NCI-H748 (cell line): ENCODE measurements around the gene HESX1.

Experiments used
- DNase-seq: peaks from one replicate; lab custom pipeline; 2025; ENCODE audit not compliant: unreplicated experiment; lab: John Stamatoyannopoulos, UW

Gene HESX1

GRCh38 chr3:57169108-57169507, 30.7 kb downstream of the HESX1 start:
- no peak for DNase-seq

GRCh38 chr3:57168151-57168550, 31.6 kb downstream of the HESX1 start:
- DNase-seq: no peak

GRCh38 chr3:57166660-57167059, 33.1 kb downstream of the HESX1 start:
- no peak for DNase-seq

DNA sequence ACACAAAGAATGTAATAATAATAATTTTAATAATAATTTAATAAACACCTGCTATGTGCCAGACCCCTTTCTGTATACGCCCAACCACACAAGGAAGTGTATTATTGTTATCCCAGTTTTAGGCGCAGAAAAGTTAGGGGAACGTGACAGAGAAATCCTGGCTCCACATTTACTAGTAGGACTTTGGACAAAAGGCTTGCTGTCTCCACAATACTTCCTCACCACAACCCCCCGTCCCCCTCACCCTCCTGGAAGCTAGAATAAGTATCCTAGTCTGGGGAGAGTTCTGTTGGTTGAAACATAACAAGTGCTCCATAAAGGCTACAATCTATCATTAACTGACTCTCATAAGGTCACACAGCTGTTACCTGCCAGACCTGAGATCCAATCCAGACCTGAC, 34.1 kb downstream of the HESX1 start:
- no peak for DNase-seq

DNA sequence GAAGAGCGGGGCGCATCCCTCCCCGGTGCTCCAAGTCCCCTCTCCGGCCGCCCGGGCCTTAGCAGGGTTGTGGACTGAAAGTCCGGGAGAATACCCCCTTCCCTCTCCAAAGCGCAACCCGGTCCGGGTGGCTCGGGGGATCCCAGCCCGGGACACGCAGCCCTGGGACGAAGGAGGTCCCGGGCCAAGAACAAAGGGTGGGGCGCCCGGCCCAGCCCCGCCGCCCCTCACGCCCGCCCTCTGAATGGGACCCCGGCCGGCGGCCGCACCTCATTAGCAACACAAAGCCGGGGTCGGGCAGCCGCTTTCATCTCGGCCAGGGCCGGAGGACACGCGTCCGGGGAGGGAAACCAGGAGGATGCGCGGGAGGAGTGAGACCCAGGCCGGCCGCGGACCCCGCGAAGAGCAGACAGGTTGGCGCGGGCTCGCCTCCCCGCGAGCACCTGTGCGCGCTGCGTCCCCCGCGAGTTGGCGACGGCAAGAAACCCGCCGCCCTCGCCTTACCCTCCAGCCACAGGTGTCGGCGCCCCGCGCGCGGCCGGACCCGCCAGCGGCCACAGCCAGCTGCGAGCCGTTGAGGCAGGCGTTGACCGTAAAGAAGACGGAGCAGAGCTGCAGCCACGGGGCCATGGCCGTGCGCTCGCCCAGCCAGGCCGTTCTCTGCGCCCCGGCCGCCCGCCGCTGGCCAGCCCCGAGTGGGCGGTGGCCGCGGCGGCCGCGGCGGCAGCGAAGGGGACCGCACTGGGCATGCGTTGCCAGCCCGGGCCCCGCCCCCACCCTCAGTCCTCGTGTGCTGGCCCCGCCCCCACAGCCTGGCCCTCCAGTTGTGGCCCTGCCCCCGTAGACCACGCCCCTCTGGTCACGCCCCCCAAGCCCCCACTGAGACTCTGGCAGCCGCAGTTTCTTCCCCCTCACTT, 34.9 kb downstream of the HESX1 start, which contains the start of gene IL17RD:
Gene IL17RD, minus strand, starts transcription at position 697 of the 917 bp plus-strand sequence. Its CDS starts 67 bp downstream, at position 630.
- DNase-seq: peak; percentile 81

- peak; percentile 22 for DNase-seq
Observed at GRCh38 chr3:57164217-57164656, 35.5 kb downstream of the HESX1 start.

DNA sequence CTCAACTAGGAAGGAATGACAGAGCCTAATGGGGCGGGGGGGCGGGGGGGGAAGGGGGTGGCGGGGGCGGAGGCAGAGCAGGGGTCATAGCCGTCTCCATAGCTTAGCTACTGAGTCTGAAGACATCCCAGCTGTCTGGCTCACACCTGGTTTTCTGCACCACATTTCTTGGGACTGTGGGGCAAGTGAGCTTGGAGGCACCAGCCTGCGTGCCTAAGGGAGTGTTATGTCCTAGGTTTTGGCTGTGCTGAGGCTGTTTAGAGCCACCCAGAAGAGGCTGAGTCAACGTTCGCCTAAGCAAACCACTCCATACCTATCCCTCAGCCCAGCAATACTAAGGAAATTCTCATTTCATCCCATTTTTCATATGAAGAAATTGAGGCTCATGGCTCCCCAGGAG, 36.0 kb downstream of the HESX1 start:
- DNase-seq: no peak

DNA sequence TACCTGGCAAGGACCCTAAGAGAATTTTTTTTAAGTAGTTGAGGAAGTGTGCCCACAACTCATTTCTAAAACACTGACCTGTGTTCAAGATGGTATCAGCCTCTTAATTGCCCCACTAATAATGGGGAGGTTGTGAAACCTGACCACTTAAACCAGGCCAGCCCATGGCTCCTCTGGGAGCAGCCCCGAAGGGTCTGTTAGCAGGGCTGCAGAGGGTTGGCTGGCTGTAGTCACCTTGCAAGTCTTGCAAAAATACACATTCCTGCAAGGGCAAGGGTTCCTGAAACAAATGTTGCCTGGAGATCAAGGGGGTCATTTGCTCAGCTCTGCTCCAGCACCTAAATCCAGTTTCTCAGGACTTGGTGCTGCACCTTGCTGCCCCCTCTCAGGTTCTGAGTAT, 37.9 kb downstream of the HESX1 start:
- no peak for DNase-seq

- no peak for DNase-seq
Observed at GRCh38 chr3:57160765-57161538, 38.8 kb downstream of the HESX1 start.

DNA sequence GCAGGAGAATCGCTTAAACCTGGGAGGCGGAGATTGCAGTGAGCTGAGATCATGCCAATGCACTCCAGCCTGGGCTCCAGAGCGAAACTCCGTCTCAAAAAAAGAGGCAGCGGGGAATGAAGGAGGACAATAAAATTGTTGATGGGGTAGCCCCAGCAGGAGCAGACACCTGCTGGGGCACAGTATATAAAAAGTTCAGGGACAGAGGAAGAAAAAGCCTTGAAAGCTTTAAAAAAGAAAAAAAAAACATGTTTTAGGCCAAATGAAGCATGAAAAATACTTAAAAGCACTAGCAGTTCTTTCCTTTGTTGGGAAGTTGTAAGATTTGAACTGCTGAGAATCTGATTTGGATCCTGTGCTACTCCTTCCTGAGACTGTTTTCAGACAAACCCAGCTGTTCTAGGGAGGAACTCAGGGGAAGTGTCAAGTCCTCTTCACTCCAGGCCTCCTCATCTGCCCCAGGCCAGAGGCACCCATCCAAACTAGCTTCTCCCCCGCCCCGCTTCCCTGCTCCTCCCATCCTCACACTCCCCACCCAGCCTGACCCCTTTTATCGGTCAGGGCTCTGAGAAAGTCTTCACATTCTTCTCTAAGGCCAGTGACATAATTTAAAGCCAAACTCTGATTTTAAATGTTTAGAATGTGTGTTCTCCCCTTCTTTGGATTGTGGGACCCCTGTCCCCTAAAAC, 39.6 kb downstream of the HESX1 start:
- no peak for DNase-seq

GRCh38 chr3:57158813-57159738, 40.7 kb downstream of the HESX1 start:
- peak; percentile 18 for DNase-seq

GRCh38 chr3:57158325-57158724, 41.5 kb downstream of the HESX1 start:
- DNase-seq: no peak

- no peak for DNase-seq
Observed at GRCh38 chr3:57157545-57157944, 42.2 kb downstream of the HESX1 start.

GRCh38 chr3:57155310-57155643, 44.5 kb downstream of the HESX1 start:
- no peak for DNase-seq

DNA sequence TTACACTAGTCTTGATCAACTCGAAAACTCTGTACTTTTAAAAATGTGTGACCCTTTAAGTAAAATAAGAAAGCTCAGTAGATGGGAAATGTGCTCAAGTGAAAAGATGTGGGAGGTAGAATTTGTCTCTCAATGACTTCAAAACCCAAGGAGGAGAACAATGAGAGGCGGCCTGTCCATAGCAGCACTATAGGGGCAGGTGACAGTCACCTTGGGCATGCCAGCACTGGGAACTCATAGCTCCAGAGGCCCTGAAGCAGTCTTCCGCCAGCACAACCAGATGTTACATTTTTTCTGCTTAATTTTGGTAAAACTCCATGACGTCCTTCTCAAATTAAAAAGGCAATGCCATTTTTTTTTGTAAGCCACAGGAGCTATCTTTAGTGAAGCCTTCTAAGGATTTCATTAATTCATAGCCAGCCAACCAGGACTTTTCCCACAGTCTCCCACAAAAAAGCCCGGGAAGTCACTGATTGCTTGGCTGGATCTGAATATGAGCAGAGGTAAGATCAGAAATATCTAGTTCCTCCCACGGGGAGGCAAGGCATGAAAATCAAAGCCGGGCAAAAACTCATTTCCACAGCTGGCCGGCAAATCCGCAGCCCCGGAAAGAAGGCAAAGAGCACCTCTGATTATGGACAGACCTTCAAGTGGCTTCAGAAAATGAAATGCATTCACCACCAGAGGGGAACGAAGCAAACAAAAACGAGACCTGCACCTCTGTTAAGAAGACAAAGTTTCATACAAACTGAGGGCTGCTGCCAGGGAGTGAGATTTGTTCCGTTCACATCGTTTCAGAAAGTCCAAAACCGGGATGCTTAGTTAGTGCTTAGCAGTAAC, 45.1 kb downstream of the HESX1 start:
- no peak for DNase-seq

GRCh38 chr3:57152151-57153143, 47.3 kb downstream of the HESX1 start:
- DNase-seq: no peak

- no peak for DNase-seq
Observed at GRCh38 chr3:57151749-57152148, 48.0 kb downstream of the HESX1 start.

- DNase-seq: no peak
Observed at GRCh38 chr3:57151021-57151449, 48.7 kb downstream of the HESX1 start.
